Measurements from ENCODE around the gene EVX1. TPM values are rescaled to one million over a fixed set of nuclear protein-coding genes. Genes with fewer than 3 reads are reported as not detected.

Gene EVX1
- total and polyA plus RNA-seq, 3 donors from 2014 or later, result 0.25 to 1.4 (median 0.63) TPM

GRCh38 chr7:27271384-27271783, 28.8 kb downstream of the EVX1 start:
- TF ChIP-seq CTCF (IDR thresholded peaks at IDR 0.05), result no peak
- no peak for TF ChIP-seq POLR2A (IDR thresholded peaks at IDR 0.05)
- no peak overlapping the region for H3K27ac ChIP-seq
- H3K9me3 ChIP-seq, result no peaks in the 10 kb centered on the region
- no peaks in the 10 kb centered on the region for H3K27me3 ChIP-seq
- intact Hi-C loops (cut with DNase I; ENCODE audit: low total_unique reads), result no loop called here
- 100% methylated on average over 1 of the region's 1 CpG for WGBS, 2 donors
- H3K4me3 ChIP-seq, result no peak overlapping the region
- DNase-seq, result no peak
- H3K4me1 ChIP-seq, result no peaks in the 10 kb centered on the region
- no peaks in the 10 kb centered on the region for H3K36me3 ChIP-seq (ENCODE audit: low read depth, missing control alignments)

- Histone ChIP-seq H3K27ac (no peak overlapping the region), H3K4me3 (no peak overlapping the region), H3K4me1 (no peaks in the 10 kb centered on the region), H3K36me3 (ENCODE audit: low read depth, missing control alignments) (no peaks in the 10 kb centered on the region), H3K9me3 (no peaks in the 10 kb centered on the region), H3K27me3 (no peaks in the 10 kb centered on the region)
- TF ChIP-seq POLR2A (IDR thresholded peaks at IDR 0.05), result no peak
- TF ChIP-seq CTCF (IDR thresholded peaks at IDR 0.05), result no peak
- intact Hi-C loops (cut with DNase I; ENCODE audit: low total_unique reads), result no loop called here
- no peak for DNase-seq
- WGBS, 2 donors, result 26 to 50% methylated on average over 2 of the region's 2 CpGs
Measured at GRCh38 chr7:27277628-27278027, 35.0 kb downstream of the EVX1 start.

- 81 to 91% methylated on average over 3 of the region's 3 CpGs for WGBS, 2 donors
Measured at GRCh38 chr7:27283558-27283957, 41.0 kb downstream of the EVX1 start.

GRCh38 chr7:27295236-27295635, 52.6 kb downstream of the EVX1 start:
- peaks cover 3% of the 10 kb centered on the region for H3K4me1 ChIP-seq
- TF ChIP-seq CTCF (IDR thresholded peaks at IDR 0.05) (no peak), POLR2A (IDR thresholded peaks at IDR 0.05) (no peak)
- no peak overlapping the region for H3K27ac ChIP-seq
- intact Hi-C loops (cut with DNase I; ENCODE audit: low total_unique reads), result no loop called here
- no peaks in the 10 kb centered on the region for H3K36me3 ChIP-seq (ENCODE audit: low read depth, missing control alignments)
- no peak overlapping the region for H3K4me3 ChIP-seq
- no peaks in the 10 kb centered on the region for H3K9me3 ChIP-seq
- no peaks in the 10 kb centered on the region for H3K27me3 ChIP-seq
- no peak for DNase-seq
- WGBS, 2 donors, result 83 to 89% methylated on average over 2 of the region's 2 CpGs

More at GRCh38 chr7:27283558-27283957, 41.0 kb downstream of the EVX1 start:
- no peaks in the 10 kb centered on the region for H3K4me1 ChIP-seq
- H3K36me3 ChIP-seq (ENCODE audit: low read depth, missing control alignments), result no peaks in the 10 kb centered on the region
- no peak for DNase-seq
- no peaks in the 10 kb centered on the region for H3K27me3 ChIP-seq
- H3K4me3 ChIP-seq, result no peak overlapping the region
- intact Hi-C loops (cut with DNase I; ENCODE audit: low total_unique reads), result no loop called here
- no peak overlapping the region for H3K27ac ChIP-seq
- no peaks in the 10 kb centered on the region for H3K9me3 ChIP-seq
- TF ChIP-seq CTCF (IDR thresholded peaks at IDR 0.05) (no peak), POLR2A (IDR thresholded peaks at IDR 0.05) (no peak)

GRCh38 chr7:27297356-27297755, 54.8 kb downstream of the EVX1 start:
- intact Hi-C loops (cut with DNase I; ENCODE audit: low total_unique reads), result no loop called here
- no peak overlapping the region for H3K27ac ChIP-seq
- TF ChIP-seq CTCF (IDR thresholded peaks at IDR 0.05) (no peak), POLR2A (IDR thresholded peaks at IDR 0.05) (no peak)
- no peaks in the 10 kb centered on the region for H3K36me3 ChIP-seq (ENCODE audit: low read depth, missing control alignments)
- H3K9me3 ChIP-seq, result no peaks in the 10 kb centered on the region
- no peak overlapping the region for H3K4me3 ChIP-seq
- H3K4me1 ChIP-seq, result peaks cover 3% of the 10 kb centered on the region
- WGBS, 2 donors, result 73 to 87% methylated on average over 8 of the region's 8 CpGs
- H3K27me3 ChIP-seq, result no peaks in the 10 kb centered on the region
- DNase-seq, result no peak
